ENCODE measurements around the gene CRYBG1. TPM values are rescaled to one million over a fixed set of nuclear protein-coding genes. Genes with fewer than 3 reads are reported as not detected.

The CRYBG1 gene
- total and polyA plus RNA-seq, 2 of the 13 experiments (the other 11 are each of a cell fraction or from before 2014, with no cell fraction given): 10.1 to 21.9 TPM

DNA sequence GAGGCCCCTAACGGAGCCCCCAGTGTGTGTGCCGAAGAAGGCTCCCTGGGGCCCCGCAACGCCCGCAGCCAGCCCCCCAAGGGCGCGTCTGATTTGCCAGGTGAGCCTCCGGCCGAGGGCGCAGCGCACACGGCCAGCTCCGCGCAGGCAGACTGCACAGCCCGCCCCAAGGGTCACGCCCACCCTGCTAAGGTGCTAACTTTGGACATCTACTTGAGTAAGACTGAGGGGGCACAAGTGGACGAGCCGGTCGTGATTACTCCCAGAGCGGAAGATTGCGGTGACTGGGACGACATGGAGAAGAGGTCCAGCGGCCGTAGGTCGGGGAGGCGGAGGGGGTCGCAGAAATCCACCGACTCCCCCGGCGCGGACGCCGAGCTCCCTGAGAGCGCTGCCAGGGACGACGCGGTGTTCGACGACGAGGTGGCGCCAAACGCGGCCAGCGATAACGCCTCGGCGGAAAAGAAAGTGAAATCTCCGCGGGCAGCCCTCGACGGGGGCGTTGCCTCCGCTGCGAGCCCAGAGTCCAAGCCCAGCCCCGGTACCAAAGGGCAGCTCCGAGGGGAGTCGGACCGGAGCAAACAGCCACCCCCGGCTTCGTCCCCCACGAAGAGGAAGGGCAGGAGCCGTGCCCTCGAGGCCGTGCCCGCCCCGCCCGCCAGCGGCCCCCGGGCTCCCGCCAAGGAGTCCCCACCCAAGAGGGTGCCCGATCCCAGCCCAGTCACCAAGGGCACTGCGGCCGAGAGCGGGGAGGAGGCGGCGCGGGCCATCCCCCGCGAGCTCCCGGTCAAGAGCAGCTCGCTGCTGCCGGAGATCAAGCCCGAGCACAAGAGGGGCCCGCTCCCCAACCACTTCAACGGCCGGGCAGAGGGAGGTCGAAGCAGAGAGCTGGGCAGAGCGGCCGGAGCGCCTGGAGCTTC lies 151.8 kb downstream of the CRYBG1 start (continued):
- TF ChIP-seq ZNF710 (CRISPR knock-in tag; IDR thresholded peaks at IDR 0.05; ENCODE audit: borderline replicate concordance) (peak; percentile 91), CHCHD3 (CRISPR knock-in tag; IDR thresholded peaks at IDR 0.05) (no peak), KDM2A (CRISPR knock-in tag; IDR thresholded peaks at IDR 0.05; ENCODE audit: borderline replicate concordance, low read depth) (peak; percentile 63; the same call in 1 of the 2 replicates), HNF4A (CRISPR knock-in tag; IDR thresholded peaks at IDR 0.05) (peak; percentile 84), ZNF761 (CRISPR knock-in tag; conservative IDR thresholded peaks at IDR 0.05) (peak; percentile 81; the same call in 1 of the 2 replicates), ZNF782 (CRISPR knock-in tag; IDR thresholded peaks at IDR 0.05; ENCODE audit: borderline replicate concordance) (peak; percentile 52; the same call in 1 of the 2 replicates), ARID3A (IDR thresholded peaks at IDR 0.05; ENCODE audit: low read depth, low read length) (no peak), ZFP91 (CRISPR knock-in tag; IDR thresholded peaks at IDR 0.05; ENCODE audit: borderline replicate concordance) (peak; percentile 86; the same call in 1 of the 2 replicates), ZNF781 (CRISPR knock-in tag; IDR thresholded peaks at IDR 0.05; ENCODE audit: borderline replicate concordance, not compliant biosample characterization) (no peak), ZMYM4 (CRISPR knock-in tag; IDR thresholded peaks at IDR 0.05) (peak; percentile 64; the same call in 1 of the 2 replicates)
- TF ChIP-seq, protein P1, sequence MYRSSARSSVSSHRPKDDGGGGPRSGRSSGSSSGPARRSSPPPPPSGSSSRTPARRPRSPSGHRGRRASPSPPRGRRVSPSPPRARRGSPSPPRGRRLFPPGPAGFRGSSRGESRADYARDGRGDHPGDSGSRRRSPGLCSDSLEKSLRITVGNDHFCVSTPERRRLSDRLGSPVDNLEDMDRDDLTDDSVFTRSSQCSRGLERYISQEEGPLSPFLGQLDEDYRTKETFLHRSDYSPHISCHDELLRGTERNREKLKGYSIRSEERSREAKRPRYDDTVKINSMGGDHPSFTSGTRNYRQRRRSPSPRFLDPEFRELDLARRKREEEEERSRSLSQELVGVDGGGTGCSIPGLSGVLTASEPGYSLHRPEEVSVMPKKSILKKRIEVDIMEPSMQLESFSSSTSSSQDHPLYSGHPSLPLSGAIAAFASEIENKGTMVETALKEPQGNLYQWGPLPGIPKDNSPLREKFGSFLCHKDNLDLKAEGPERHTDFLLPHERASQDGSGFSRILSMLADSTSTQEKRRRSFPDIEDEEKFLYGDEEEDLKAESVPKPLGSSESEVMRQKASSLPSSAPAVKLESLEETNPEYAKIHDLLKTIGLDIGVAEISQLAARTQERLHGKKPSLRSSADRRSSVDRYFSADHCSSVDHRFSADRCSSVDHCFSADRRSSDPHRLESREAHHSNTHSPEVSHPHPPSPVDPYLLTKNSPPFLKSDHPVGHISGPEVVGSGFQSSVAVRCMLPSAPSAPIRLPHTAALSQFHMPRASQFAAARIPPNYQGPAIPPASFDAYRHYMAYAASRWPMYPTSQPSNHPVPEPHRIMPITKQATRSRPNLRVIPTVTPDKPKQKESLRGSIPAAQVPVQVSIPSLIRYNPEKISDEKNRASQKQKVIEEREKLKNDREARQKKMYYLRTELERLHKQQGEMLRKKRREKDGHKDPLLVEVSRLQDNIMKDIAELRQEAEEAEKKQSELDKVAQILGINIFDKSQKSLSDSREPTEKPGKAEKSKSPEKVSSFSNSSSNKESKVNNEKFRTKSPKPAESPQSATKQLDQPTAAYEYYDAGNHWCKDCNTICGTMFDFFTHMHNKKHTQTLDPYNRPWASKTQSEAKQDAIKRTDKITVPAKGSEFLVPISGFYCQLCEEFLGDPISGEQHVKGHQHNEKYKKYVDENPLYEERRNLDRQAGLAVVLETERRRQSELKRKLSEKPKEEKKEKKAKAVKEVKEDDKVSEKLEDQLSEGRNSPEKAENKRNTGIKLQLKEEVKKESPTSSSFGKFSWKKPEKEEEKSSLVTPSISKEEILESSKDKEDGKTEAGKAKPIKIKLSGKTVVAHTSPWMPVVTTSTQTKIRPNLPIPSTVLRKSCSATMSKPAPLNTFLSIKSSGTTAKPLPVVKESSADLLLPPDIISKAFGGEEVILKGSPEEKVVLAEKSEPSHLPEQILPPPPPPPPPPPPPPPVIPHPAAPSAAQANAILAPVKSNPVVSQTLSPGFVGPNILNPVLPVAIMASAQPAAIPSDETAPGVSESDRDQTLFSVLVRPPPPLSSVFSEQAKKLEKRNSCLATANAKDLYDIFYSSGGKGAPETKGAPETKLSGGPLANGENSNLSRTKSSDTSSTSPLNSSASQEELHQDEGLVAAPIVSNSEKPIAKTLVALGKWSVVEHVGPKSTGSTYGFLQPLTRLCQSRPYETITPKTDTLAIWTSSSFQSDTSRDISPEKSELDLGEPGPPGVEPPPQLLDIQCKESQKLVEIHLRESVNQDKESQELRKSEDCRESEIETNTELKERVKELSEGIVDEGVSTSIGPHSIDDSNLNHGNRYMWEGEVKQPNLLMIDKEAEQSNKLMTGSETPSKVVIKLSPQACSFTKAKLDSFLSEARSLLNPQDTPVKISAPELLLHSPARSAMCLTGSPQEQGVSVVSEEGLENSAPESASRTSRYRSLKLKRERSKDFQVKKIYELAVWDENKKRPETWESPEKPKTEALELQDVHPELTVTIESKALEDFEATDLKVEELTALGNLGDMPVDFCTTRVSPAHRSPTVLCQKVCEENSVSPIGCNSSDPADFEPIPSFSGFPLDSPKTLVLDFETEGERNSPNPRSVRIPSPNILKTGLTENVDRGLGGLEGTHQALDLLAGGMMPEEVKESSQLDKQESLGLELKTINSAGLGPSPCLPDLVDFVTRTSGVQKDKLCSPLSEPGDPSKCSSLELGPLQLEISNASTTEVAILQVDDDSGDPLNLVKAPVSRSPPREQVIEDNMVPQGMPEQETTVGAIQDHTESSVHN (CRISPR knock-in tag; IDR thresholded peaks at IDR 0.05): 0 out of 2 replicates have a peak, but pooled peaks have one; percentile 6
